Right cardiac atrium (tissue), 5 donors: ENCODE measurements around the gene NFKBIZ. TPM values are rescaled to one million over a fixed set of nuclear protein-coding genes. Genes with fewer than 3 reads are reported as not detected.

Experiments
- ATAC-seq, 2 donors: fragments of 200-7000 bp; cut with Tn5 transposase; one replicate each; pipeline versions ENCODE4 v1.8.0 to v1.9.1; 2020; ENCODE audit warnings: moderate library complexity in 2 of 2, mild to moderate bottlenecking in 1 of 2
- DNase-seq, 3 donors: peaks; one replicate each; pipeline ENCODE4 v3.0.0-alpha.2; 2020
- H3K27ac ChIP-seq: one replicate; pipeline ENCODE4 v1.5.1; 2013; ENCODE audit warnings: mild to moderate bottlenecking, low read length, control low read depth, moderate library complexity
- H3K27me3 ChIP-seq: one replicate; pipeline ENCODE4 v1.6.1; 2013; ENCODE audit not compliant: control insufficient read depth, insufficient read depth
- H3K4me1 ChIP-seq: one replicate; pipeline ENCODE4 v1.6.1; 2013; ENCODE audit warnings: low read length; ENCODE audit not compliant: control insufficient read depth, insufficient read depth
- H3K4me3 ChIP-seq: one replicate; pipeline ENCODE4 v1.5.1; 2013; ENCODE audit warnings: low read length, control low read depth
- H3K9me3 ChIP-seq: one replicate; pipeline ENCODE4 v1.6.1; 2013; ENCODE audit warnings: low read length; ENCODE audit not compliant: control insufficient read depth
- WGBS: extraction: QIAGEN DNeasy Blood & Tissue Kit; methylation state at CpG from one replicate; pipeline ENCODE4 v1.1.7; 2013; 5-methylcytosine and 5-hydroxymethylcytosine counted together
- intact Hi-C, 4 donors: fragments of 100-400 bp; cut with DNase I; formaldehyde crosslinking; loops; one replicate each; pipeline versions ENCODE4 v1.11.0 to v1.14.0; 2022 to 2023
- polyA plus RNA-seq: library from polyadenylated mRNA; stranded (reverse); fragments of 200-250 nt; gene quantifications from one replicate; pipeline ENCODE4 v1.2.3, GENCODE V29; 2013
- total RNA-seq, 4 donors: library from RNA; stranded (reverse); fragmentation: NEBNext Ultra II Directional; extraction: Animal tissue kit (Norgen Biotek cat#: 25700); gene quantifications; one replicate each; pipeline ENCODE4 v1.2.1, GENCODE V29; 2021
- donor health status: healthy with polysubstance abuse.
- donor health status: DM: no; HTN: yes; CAD: no.
- donor health status: DM: no; HTN: no; CAD: no.
- donor health status: DM: no; HTN: yes; CAD: no; lungs with severe emphysema.
- donor health status: DM: yes; HTN: yes; CAD: no.

NFKBIZ gene
- total and polyA plus RNA-seq, 5 donors: 9.5 to 28.4 (median 18.5) TPM

DNA sequence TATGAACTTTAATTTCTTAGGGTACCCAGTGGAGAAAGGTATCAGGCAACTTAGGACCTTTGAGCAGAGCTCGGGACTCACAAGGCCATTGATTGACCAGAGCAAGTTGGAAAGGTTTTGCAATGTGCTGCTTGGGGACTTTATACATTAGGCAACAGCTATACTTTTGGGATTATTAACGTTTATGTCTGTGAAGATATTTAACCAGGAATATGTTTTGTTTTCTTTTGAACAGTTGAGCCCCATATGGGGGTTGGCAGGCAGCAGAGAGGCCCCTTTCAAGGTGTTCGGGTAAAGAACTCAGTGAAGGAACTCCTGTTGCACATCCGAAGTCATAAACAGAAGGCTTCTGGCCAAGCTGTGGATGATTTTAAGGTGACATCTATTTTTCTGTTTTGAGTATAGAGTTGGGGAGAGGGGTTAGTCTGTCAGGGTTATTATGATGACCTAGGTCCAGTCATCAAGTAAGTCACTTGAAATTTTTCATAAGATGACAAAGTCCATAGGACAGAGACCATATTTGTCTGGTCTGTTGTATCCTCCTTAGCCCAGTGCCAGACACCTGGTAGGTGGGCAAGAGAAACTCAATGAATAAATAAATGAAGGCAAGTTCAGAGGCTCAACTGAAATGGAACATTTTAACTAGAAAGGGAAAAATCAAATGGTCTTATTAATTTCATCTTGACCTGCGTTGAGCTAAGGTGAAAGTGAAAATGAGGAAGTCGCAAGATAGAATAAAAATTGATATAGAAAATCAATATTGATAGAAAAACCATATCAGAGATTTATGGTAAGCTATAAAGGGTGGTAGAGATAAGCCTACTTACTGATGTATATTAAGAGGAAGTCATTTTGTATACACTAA, 2.8 kb downstream of the NFKBIZ start:
- Histone ChIP-seq H3K27me3 (no peaks in the 10 kb centered on the region), H3K4me1 (no peaks in the 10 kb centered on the region), H3K27ac (no peak overlapping the region), H3K4me3 (peak overlapping the region; percentile 88), H3K9me3 (no peaks in the 10 kb centered on the region)
- WGBS: 70% methylated on average over 6 of the region's 6 CpGs
- intact Hi-C loops: loop anchor here in 1 of 4 donors (10.0 kb wide), 1 partner anchor 47 kb away; no protein-coding TSS in a partner anchor
- DNase-seq (no peak), ATAC-seq (no peak)

- intact Hi-C loops: loop anchor here in 1 of 4 donors (10.0 kb wide), 1 partner anchor 48 kb away; no protein-coding TSS in a partner anchor
- no peak overlapping the region for H3K4me3 ChIP-seq
- no peak overlapping the region for H3K27ac ChIP-seq
- no peaks in the 10 kb centered on the region for H3K9me3 ChIP-seq
- no peaks in the 10 kb centered on the region for H3K4me1 ChIP-seq
- no peaks in the 10 kb centered on the region for H3K27me3 ChIP-seq
- 92% methylated on average over 8 of the region's 8 CpGs for WGBS
- ATAC-seq: no peak
- peak in 1 of 3 donors; percentile 36 for DNase-seq
Observed at GRCh38 chr3:101852983-101853840, 3.9 kb downstream of the NFKBIZ start.

GRCh38 chr3:101853982-101854381, 4.7 kb downstream of the NFKBIZ start:
- ATAC-seq (no peak), DNase-seq (no peak)
- Histone ChIP-seq H3K4me3 (no peak overlapping the region), H3K9me3 (no peaks in the 10 kb centered on the region), H3K4me1 (no peaks in the 10 kb centered on the region), H3K27me3 (no peaks in the 10 kb centered on the region), H3K27ac (no peak overlapping the region)
- intact Hi-C loops: loop anchor here in 1 of 4 donors (10.0 kb wide), 1 partner anchor 49 kb away; no protein-coding TSS in a partner anchor
- WGBS: 94% methylated on average over 3 of the region's 3 CpGs

- Histone ChIP-seq H3K27me3 (no peaks in the 10 kb centered on the region), H3K4me1 (no peaks in the 10 kb centered on the region), H3K4me3 (no peak overlapping the region), H3K27ac (no peak overlapping the region), H3K9me3 (no peaks in the 10 kb centered on the region)
- WGBS: 98% methylated on average over 2 of the region's 2 CpGs
- DNase-seq (no peak), ATAC-seq (no peak)
- intact Hi-C loops: loop anchor here in 1 of 4 donors (10.0 kb wide), 1 partner anchor 50 kb away; no protein-coding TSS in a partner anchor
Observed at GRCh38 chr3:101854608-101855304, 5.4 kb downstream of the NFKBIZ start.

GRCh38 chr3:101857301-101857741, 8.0 kb downstream of the NFKBIZ start:
- 83% methylated on average over 8 of the region's 8 CpGs for whole genome bisulfite sequencing
- H3K27me3 ChIP-seq: no peaks in the 10 kb centered on the region
- H3K27ac ChIP-seq: no peak overlapping the region
- H3K4me3 ChIP-seq: no peak overlapping the region
- ATAC-seq: no peak
- no peak for DNase-seq
- H3K9me3 ChIP-seq: no peaks in the 10 kb centered on the region
- H3K4me1 ChIP-seq: no peaks in the 10 kb centered on the region
- intact Hi-C loops: loop anchor here in 1 of 4 donors (10.0 kb wide), 1 partner anchor 53 kb away; no protein-coding TSS in a partner anchor

DNA sequence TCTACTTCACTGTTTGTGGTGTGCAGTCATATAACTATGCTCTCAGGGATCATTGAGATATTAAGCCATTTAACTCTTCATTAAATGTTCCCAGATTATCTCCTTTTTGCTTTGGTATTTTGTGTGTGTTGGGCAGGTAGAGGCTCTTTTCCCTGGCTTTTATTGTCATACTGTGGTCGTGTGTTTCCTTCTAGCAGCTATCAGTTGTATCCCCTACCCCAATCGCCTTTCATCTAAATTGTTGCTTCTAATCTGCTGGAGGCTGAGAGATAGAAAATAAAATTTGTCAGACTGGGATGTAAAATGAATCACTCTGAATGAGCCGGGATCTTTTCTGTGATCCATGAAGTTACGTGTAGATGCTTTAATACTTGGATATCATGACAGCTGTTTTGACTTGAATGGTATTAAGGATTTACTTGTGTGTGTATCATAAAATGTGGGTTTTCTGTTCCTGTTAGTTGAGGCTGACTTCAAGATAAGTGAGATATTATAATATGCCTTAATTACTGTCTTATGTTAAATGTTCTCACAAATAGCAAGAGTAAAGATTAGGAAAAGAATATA, 9.2 kb downstream of the NFKBIZ start:
- H3K4me1 ChIP-seq: no peaks in the 10 kb centered on the region
- H3K4me3 ChIP-seq: no peak overlapping the region
- no peaks in the 10 kb centered on the region for H3K27me3 ChIP-seq
- 78% methylated on average over 4 of the region's 4 CpGs for WGBS
- DNase-seq: no peak
- H3K27ac ChIP-seq: no peak overlapping the region
- no peaks in the 10 kb centered on the region for H3K9me3 ChIP-seq
- no peak for ATAC-seq
- intact Hi-C loops: loop anchor here in 1 of 4 donors (10.0 kb wide), 1 partner anchor 54 kb away; no protein-coding TSS in a partner anchor

DNA sequence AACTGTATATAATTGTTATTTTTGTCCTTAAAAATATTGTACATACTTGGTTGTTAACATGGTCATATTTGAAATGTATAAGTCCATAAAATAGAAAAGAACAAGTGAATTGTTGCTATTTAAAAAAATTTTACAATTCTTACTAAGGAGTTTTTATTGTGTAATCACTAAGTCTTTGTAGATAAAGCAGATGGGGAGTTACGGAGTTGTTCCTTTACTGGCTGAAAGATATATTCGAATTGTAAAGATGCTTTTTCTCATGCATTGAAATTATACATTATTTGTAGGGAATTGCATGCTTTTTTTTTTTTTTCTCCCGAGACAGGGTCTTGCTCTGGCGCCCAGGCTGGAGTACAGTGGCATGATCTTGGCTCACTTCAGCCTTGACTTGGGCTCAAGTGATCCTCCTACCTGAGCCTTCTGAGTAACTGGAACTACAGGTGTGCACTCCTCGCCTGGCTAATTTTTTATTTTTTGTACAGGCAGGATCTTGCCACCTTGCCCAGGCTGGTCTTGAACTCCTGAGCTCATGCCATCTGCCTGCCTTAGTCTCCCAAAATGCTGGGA, 10.7 kb downstream of the NFKBIZ start:
- H3K4me1 ChIP-seq: no peaks in the 10 kb centered on the region
- no peaks in the 10 kb centered on the region for H3K27me3 ChIP-seq
- no peak overlapping the region for H3K4me3 ChIP-seq
- ATAC-seq (no peak), DNase-seq (no peak)
- 91% methylated on average over 5 of the region's 5 CpGs for WGBS
- no peak overlapping the region for H3K27ac ChIP-seq
- intact Hi-C loops: loop anchor here in 1 of 4 donors (10.0 kb wide), 1 partner anchor 55 kb away; no protein-coding TSS in a partner anchor
- H3K9me3 ChIP-seq: no peaks in the 10 kb centered on the region

DNA sequence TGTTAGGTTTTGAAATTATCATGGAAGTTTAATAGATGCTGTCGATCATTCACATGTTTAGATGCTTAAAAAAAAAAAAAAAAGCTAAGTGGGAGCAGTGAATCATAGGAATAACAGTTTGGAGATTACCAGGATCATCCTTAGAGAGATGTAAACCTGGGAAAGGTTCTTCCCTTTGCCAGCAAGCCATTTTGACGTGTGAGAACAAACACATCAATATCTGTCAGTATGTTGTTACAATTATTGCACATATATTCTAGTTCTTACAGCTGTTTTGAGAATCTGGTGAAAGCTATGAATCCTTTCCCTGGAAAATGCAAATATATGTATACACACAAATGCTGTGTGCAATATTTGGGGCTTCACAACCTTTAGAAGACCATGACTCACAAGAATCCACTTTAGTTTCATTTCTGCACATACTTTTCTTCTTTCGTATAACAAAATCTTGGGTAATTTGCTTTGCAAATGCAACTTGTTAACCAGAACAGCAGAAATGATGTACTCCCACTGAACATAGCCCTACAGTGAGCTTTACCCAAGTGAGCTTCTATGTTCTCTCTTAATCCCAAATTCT, 12.0 kb downstream of the NFKBIZ start:
- Histone ChIP-seq H3K27me3 (no peaks in the 10 kb centered on the region), H3K4me1 (no peaks in the 10 kb centered on the region), H3K9me3 (no peaks in the 10 kb centered on the region), H3K27ac (no peak overlapping the region), H3K4me3 (no peak overlapping the region)
- WGBS: 84% methylated on average over 3 of the region's 3 CpGs
- DNase-seq: no peak
- no peak for ATAC-seq
- intact Hi-C loops: no loop called here

DNA sequence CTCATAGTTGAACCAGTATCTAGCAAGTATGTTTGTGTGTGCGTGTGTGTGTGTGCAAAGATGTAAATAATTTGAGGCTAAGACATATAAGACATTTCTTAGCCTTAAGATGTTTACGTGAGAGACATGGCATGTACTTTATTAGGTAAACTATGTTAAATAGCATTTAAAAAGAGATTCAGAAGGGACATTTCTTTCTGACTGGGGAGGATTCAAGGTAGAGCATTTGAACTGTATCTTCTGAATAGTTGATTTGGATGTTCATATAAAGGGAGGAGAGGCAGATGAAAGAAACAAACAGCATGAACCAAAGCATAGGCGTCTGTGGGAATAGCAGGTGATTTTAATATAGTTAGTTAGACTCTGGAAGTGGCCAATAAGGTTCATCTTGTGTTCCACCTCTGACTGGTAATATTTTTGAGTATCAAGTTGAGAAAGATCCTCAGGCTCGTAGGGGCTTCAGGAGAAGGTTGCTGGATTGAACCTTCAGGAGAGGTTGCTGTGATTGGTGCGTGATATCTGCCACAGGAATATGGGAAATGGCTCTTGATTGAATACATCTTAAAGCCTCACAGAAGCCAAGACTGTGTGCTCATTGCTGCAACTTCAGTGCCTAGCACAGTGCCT, 12.6 kb downstream of the NFKBIZ start:
- DNase-seq (no peak), ATAC-seq (peak in 1 of 2 donors; percentile 17)
- no peaks in the 10 kb centered on the region for H3K4me1 ChIP-seq
- H3K9me3 ChIP-seq: no peaks in the 10 kb centered on the region
- 88% methylated on average over 5 of the region's 5 CpGs for WGBS
- no peaks in the 10 kb centered on the region for H3K27me3 ChIP-seq
- intact Hi-C loops: no loop called here
- no peak overlapping the region for H3K4me3 ChIP-seq
- H3K27ac ChIP-seq: no peak overlapping the region
